Left ventricle myocardium inferior (tissue), 1 donor: ENCODE data around the gene CEP68. TPM values are rescaled to one million over a fixed set of nuclear protein-coding genes. Genes with fewer than 3 reads are reported as not detected.
A peak's percentile ranks its signal among the peaks of the same experiment; 100 is the strongest.

Source experiments
- DNase-seq: peaks from one replicate; pipeline ENCODE4 v3.0.0-alpha.2; 2020
- H3K27ac ChIP-seq: fragments of 200-600 bp; replicated peaks from 2 replicates; pipeline ENCODE4 v1.8.0; 2021
- H3K27me3 ChIP-seq: fragments of 200-600 bp; 2 replicates; pipeline ENCODE4 v1.8.0; 2021; ENCODE audit warnings: low read depth
- H3K36me3 ChIP-seq: fragments of 200-600 bp; 2 replicates; pipeline ENCODE4 v1.8.0; 2021
- H3K4me1 ChIP-seq: fragments of 200-600 bp; 2 replicates; pipeline ENCODE4 v1.8.0; 2021
- H3K4me3 ChIP-seq: fragments of 200-600 bp; 2 replicates; pipeline ENCODE4 v1.8.0; 2021; ENCODE audit warnings: mild to moderate bottlenecking, moderate library complexity
- H3K9me3 ChIP-seq: fragments of 200-600 bp; replicated peaks from 2 replicates; pipeline ENCODE4 v1.8.0; 2021
- CTCF ChIP-seq: fragments of 200-600 bp; IDR thresholded peaks from 2 replicates; pipeline ENCODE4 v1.8.0; 2021; ENCODE audit warnings: antibody characterized with exemption, mild to moderate bottlenecking, borderline replicate concordance
- intact Hi-C: fragments of 100-400 bp; cut with micrococcal nuclease; formaldehyde crosslinking; loops from one replicate; pipeline ENCODE4 v1.11.0; 2022
- total RNA-seq: library from RNA; stranded (reverse); fragmentation: NEBNext Ultra II Directional; extraction: Animal tissue kit (Norgen Biotek cat#: 25700); gene quantifications from one replicate; pipeline ENCODE4 v1.2.1, GENCODE V29; 2021
- donor health status: DM: no; HTN: yes; CAD: no; lungs with severe emphysema.

Gene CEP68
- total RNA-seq, 1 donor from 2014 or later: 20.2 TPM

GRCh38 chr2:65055422-65056214, 598 bp upstream of the CEP68 start:
- Histone ChIP-seq H3K4me3 (peak overlapping the region; percentile 94), H3K9me3 (no peaks in the 10 kb centered on the region), H3K4me1 (peaks cover 53% of the 10 kb centered on the region), H3K27ac (peak overlapping the region; percentile 95), H3K36me3 (no peaks in the 10 kb centered on the region), H3K27me3 (no peaks in the 10 kb centered on the region)
- TF ChIP-seq CTCF: no peak
- intact Hi-C loops: no loop called here
- DNase-seq: no peak

GRCh38 chr2:65057054-65057375, 799 bp downstream of the CEP68 start:
- Histone ChIP-seq H3K4me1 (peaks cover 67% of the 10 kb centered on the region), H3K36me3 (no peaks in the 10 kb centered on the region), H3K27ac (peak overlapping the region; percentile 95), H3K9me3 (no peaks in the 10 kb centered on the region), H3K4me3 (peak overlapping the region; percentile 94), H3K27me3 (no peaks in the 10 kb centered on the region)
- TF ChIP-seq CTCF: no peak
- intact Hi-C loops: no loop called here
- no peak for DNase-seq

GRCh38 chr2:65057391-65058052, 1.3 kb downstream of the CEP68 start:
- Histone ChIP-seq H3K9me3 (no peaks in the 10 kb centered on the region), H3K4me1 (peaks cover 72% of the 10 kb centered on the region), H3K36me3 (no peaks in the 10 kb centered on the region), H3K27ac (peak overlapping the region; percentile 95), H3K4me3 (peak overlapping the region; percentile 94), H3K27me3 (no peaks in the 10 kb centered on the region)
- intact Hi-C loops: no loop called here
- DNase-seq: no peak
- TF ChIP-seq CTCF: no peak

GRCh38 chr2:65059071-65059470, 2.9 kb downstream of the CEP68 start:
- no peaks in the 10 kb centered on the region for H3K27me3 ChIP-seq
- H3K27ac ChIP-seq: peak overlapping the region; percentile 95
- peak overlapping the region; percentile 94 for H3K4me3 ChIP-seq

More at GRCh38 chr2:65059071-65059470, 2.9 kb downstream of the CEP68 start:
- Histone ChIP-seq H3K4me1 (peaks cover 87% of the 10 kb centered on the region), H3K36me3 (no peaks in the 10 kb centered on the region), H3K9me3 (no peaks in the 10 kb centered on the region)
- no peak for TF ChIP-seq CTCF
- DNase-seq: no peak
- intact Hi-C loops: no loop called here
